ENCODE data around the gene CST9.

CST9 gene

GRCh38 chr20:23631226-23631822 lies 25.6 kb upstream of the CST9 start:
- Histone ChIP-seq H3K9me3 (ENCODE audit: control insufficient read depth in 5 of 5, low read length in 5 of 5) (no peaks in the 10 kb centered on the region), H3K9ac (ENCODE audit: low read length in 5 of 5) (no peak overlapping the region), H3K27ac (ENCODE audit: low read depth, low read length) (no peak overlapping the region), H3K4me1 (ENCODE audit: control insufficient read depth in 5 of 5, insufficient read depth in 5 of 5, low read length in 5 of 5) (peaks cover 11 to 69% (median 56%) of the 10 kb centered on the region in 5 donors), H3K4me3 (ENCODE audit: low read depth in 1 of 5, low read length in 5 of 5) (no peak overlapping the region), H3K27me3 (ENCODE audit: control insufficient read depth in 5 of 5, insufficient read depth in 4 of 5, low read length in 5 of 5) (no peaks in the 10 kb centered on the region), H3K36me3 (ENCODE audit: control insufficient read depth in 5 of 5, insufficient read depth in 5 of 5, low read length in 5 of 5) (peaks cover 0 to 37% (median 32%) of the 10 kb centered on the region in 5 donors)

DNA sequence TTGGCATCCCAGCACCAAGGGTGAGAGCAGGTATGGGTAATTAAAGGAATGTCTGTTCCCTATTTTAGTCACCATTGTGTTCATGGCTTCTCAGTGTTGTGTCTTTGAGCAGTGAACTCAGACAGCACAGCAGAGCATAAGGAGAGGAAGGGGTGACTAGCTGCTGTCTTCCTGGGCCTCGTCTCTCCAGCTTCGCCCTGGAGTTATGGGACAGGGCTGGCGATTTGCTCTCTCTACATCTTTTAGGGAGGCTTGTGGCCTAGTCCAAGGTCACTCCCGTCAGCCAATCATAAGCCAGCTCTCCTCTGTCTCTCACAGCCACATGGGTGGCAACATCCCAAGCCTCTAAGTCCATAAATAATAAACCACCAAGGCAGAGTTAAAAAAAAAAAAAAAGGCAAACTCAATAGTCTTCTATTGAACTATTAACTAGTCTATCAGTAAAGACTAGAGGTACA lies 24.7 kb upstream of the CST9 start:
- Histone ChIP-seq H3K4me3 (ENCODE audit: low read depth in 1 of 5, low read length in 5 of 5) (no peak overlapping the region), H3K9me3 (ENCODE audit: control insufficient read depth in 5 of 5, low read length in 5 of 5) (no peaks in the 10 kb centered on the region), H3K36me3 (ENCODE audit: control insufficient read depth in 5 of 5, insufficient read depth in 5 of 5, low read length in 5 of 5) (peaks cover 0 to 37% (median 32%) of the 10 kb centered on the region in 5 donors), H3K27ac (ENCODE audit: low read depth, low read length) (no peak overlapping the region), H3K4me1 (ENCODE audit: control insufficient read depth in 5 of 5, insufficient read depth in 5 of 5, low read length in 5 of 5) (peaks cover 5 to 69% (median 51%) of the 10 kb centered on the region in 5 donors), H3K9ac (ENCODE audit: low read length in 5 of 5) (no peak overlapping the region), H3K27me3 (ENCODE audit: control insufficient read depth in 5 of 5, insufficient read depth in 4 of 5, low read length in 5 of 5) (no peaks in the 10 kb centered on the region)

DNA sequence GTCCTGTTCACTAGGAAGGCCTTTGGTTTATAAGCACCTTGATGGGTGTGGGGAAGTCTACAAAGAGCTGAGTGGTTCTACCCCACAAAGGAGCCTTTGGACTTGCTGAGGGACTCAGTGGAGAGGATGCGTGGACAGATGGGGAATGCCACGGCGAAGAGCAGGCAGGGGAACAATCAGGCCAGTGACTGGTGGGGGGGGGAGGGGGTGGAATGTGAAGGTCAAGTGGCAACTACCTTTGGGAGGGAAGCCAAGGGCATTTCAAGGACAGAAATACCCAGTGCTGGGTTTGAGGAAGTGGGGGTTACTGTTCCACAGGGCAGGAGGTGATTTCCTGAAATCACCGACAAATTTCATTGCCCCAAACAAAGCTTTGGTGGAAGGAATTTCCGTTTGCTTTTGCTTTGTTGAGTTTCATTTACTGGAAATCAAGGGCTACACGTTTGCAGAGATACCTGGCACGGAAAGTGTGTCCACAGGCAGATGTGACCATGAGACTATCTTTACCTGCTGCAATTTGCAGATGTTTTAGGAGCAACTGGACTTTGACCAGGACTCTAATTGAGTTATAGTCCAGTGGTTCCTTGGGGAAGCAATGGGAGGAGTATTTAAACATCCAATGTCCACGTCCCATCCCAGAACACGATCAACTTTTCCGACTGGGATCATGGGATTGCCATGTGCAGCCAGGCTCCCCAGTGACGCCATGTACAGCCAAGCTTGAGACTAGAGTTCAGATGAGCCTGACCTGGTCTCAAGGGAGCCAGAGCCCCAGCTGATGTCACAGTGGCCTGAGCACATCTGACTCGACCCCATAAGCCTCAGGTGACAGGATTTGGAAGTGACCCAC lies 24.1 kb upstream of the CST9 start:
- peaks cover under 1 to 63% (median 45%) of the 10 kb centered on the region in 5 donors for H3K4me1 ChIP-seq (ENCODE audit: control insufficient read depth in 5 of 5, insufficient read depth in 5 of 5, low read length in 5 of 5)
- H3K36me3 ChIP-seq (ENCODE audit: control insufficient read depth in 5 of 5, insufficient read depth in 5 of 5, low read length in 5 of 5) = peaks cover 0 to 33% (median 30%) of the 10 kb centered on the region in 5 donors
- H3K4me3 ChIP-seq (ENCODE audit: low read depth in 1 of 5, low read length in 5 of 5) = no peak overlapping the region
- H3K27me3 ChIP-seq (ENCODE audit: control insufficient read depth in 5 of 5, insufficient read depth in 4 of 5, low read length in 5 of 5) = no peaks in the 10 kb centered on the region
- no peak overlapping the region for H3K9ac ChIP-seq (ENCODE audit: low read length in 5 of 5)
- no peak overlapping the region for H3K27ac ChIP-seq (ENCODE audit: low read depth, low read length)
- no peaks in the 10 kb centered on the region for H3K9me3 ChIP-seq (ENCODE audit: control insufficient read depth in 5 of 5, low read length in 5 of 5)

DNA sequence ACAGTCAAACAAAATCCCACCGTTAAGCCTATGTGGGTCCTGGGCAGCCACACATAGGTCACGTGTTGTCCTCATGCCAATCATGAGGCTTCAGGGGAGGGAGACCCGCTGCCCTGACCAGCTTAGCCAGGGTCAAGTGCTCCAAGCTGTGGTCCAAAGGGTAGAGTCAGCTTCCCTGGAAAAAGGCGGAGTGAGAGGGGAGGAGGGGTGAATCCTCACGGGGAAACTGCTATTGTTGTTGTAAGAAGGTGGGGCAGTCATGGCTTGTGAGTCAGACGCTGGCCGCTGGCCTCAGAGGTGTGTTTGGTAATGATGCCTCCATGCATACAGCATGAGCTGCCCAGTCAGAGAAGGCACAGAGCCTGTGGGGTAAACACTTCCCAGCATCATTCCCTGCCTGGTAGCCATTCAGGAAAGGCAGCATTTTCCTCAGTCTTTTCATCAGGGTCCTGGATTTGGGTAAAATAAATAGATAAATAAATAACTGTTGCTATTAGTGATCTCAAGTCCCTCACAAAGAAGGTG lies 23.4 kb upstream of the CST9 start:
- no peaks in the 10 kb centered on the region for H3K9me3 ChIP-seq (ENCODE audit: control insufficient read depth in 5 of 5, low read length in 5 of 5)
- peaks cover 0 to 57% (median 38%) of the 10 kb centered on the region in 5 donors for H3K4me1 ChIP-seq (ENCODE audit: control insufficient read depth in 5 of 5, insufficient read depth in 5 of 5, low read length in 5 of 5)
- no peak overlapping the region for H3K27ac ChIP-seq (ENCODE audit: low read depth, low read length)
- no peak overlapping the region for H3K9ac ChIP-seq (ENCODE audit: low read length in 5 of 5)
- peaks cover 0 to 26% (median 24%) of the 10 kb centered on the region in 5 donors for H3K36me3 ChIP-seq (ENCODE audit: control insufficient read depth in 5 of 5, insufficient read depth in 5 of 5, low read length in 5 of 5)
- H3K27me3 ChIP-seq (ENCODE audit: control insufficient read depth in 5 of 5, insufficient read depth in 4 of 5, low read length in 5 of 5) = no peaks in the 10 kb centered on the region
- H3K4me3 ChIP-seq (ENCODE audit: low read depth in 1 of 5, low read length in 5 of 5) = no peak overlapping the region

GRCh38 chr20:23628402-23629016 lies 22.8 kb upstream of the CST9 start:
- H3K9ac ChIP-seq (ENCODE audit: low read length in 5 of 5) = no peak overlapping the region
- no peaks in the 10 kb centered on the region for H3K9me3 ChIP-seq (ENCODE audit: control insufficient read depth in 5 of 5, low read length in 5 of 5)
- peaks cover 0 to 55% (median 42%) of the 10 kb centered on the region in 5 donors for H3K4me1 ChIP-seq (ENCODE audit: control insufficient read depth in 5 of 5, insufficient read depth in 5 of 5, low read length in 5 of 5)
- no peak overlapping the region for H3K4me3 ChIP-seq (ENCODE audit: low read depth in 1 of 5, low read length in 5 of 5)
- peaks cover 0 to 20% (median 19%) of the 10 kb centered on the region in 5 donors for H3K36me3 ChIP-seq (ENCODE audit: control insufficient read depth in 5 of 5, insufficient read depth in 5 of 5, low read length in 5 of 5)
- no peak overlapping the region for H3K27ac ChIP-seq (ENCODE audit: low read depth, low read length)
- H3K27me3 ChIP-seq (ENCODE audit: control insufficient read depth in 5 of 5, insufficient read depth in 4 of 5, low read length in 5 of 5) = no peaks in the 10 kb centered on the region

DNA sequence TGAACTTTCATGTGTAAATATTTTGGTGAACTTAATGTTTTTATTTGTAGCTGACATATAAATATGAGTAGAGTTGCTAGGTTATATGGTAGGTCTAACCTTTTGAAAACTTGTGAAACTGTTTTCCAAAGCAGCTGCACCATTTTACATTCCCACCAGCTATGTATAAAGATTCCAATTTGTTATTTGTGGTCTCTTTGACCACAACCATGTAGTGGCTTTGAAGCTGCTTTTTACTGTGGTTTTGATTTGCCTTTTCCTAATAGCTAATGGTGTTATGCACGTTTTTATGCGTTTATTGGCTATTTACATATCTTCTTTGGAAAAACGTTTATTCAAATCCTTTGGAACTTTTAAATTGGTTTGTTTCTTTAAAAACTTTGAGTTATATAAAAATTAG lies 21.8 kb upstream of the CST9 start:
- H3K4me1 ChIP-seq (ENCODE audit: control insufficient read depth in 5 of 5, insufficient read depth in 5 of 5, low read length in 5 of 5) = peaks cover 7 to 52% (median 41%) of the 10 kb centered on the region in 5 donors
- no peak overlapping the region for H3K9ac ChIP-seq (ENCODE audit: low read length in 5 of 5)
- no peaks in the 10 kb centered on the region for H3K9me3 ChIP-seq (ENCODE audit: control insufficient read depth in 5 of 5, low read length in 5 of 5)
- H3K27me3 ChIP-seq (ENCODE audit: control insufficient read depth in 5 of 5, insufficient read depth in 4 of 5, low read length in 5 of 5) = no peaks in the 10 kb centered on the region
- H3K4me3 ChIP-seq (ENCODE audit: low read depth in 1 of 5, low read length in 5 of 5) = no peak overlapping the region
- no peak overlapping the region for H3K27ac ChIP-seq (ENCODE audit: low read depth, low read length)
- H3K36me3 ChIP-seq (ENCODE audit: control insufficient read depth in 5 of 5, insufficient read depth in 5 of 5, low read length in 5 of 5) = peaks cover 0 to 10% (median 8%) of the 10 kb centered on the region in 5 donors

GRCh38 chr20:23626040-23626620 lies 20.4 kb upstream of the CST9 start:
- Histone ChIP-seq H3K27ac (ENCODE audit: low read depth, low read length) (no peak overlapping the region), H3K9ac (ENCODE audit: low read length in 5 of 5) (no peak overlapping the region), H3K4me1 (ENCODE audit: control insufficient read depth in 5 of 5, insufficient read depth in 5 of 5, low read length in 5 of 5) (peaks cover 7 to 49% (median 44%) of the 10 kb centered on the region in 5 donors), H3K4me3 (ENCODE audit: low read depth in 1 of 5, low read length in 5 of 5) (no peak overlapping the region), H3K27me3 (ENCODE audit: control insufficient read depth in 5 of 5, insufficient read depth in 4 of 5, low read length in 5 of 5) (no peaks in the 10 kb centered on the region), H3K36me3 (ENCODE audit: control insufficient read depth in 5 of 5, insufficient read depth in 5 of 5, low read length in 5 of 5) (no peaks in the 10 kb centered on the region), H3K9me3 (ENCODE audit: control insufficient read depth in 5 of 5, low read length in 5 of 5) (no peaks in the 10 kb centered on the region)

DNA sequence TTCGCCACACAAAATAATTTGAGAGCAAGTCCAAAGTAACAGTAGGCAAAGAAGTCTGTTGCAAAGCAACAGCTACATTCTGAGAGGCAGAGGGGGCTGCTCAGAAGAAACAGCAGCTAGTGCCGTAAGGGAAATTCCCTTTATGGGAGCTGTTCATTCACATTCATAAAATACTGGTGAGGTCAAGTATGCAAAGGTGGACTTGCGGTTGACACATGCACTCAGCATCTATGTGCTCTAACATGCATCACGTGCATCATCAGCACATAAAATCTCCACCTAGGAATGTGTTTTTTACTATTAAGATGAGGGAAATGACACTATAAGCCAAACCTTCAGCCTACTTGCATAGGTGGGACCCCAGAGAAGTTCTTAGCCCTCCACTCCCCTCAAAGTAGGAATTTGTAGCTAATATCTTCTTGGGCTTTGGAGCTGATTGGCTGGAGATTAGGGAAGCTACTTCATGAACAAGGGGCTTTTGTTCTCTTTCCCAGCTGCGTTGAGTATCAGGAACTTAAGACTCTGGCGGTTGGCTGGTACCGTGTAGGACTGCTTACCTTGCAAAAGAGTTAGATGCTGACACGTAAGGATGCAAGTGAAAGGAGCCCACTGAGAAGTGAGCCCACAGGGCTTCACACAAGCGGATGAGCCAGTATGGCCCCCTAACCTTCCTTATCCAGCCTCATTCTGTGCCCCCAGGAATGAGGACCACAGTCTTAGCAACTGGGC lies 19.7 kb upstream of the CST9 start:
- Histone ChIP-seq H3K4me1 (ENCODE audit: control insufficient read depth in 5 of 5, insufficient read depth in 5 of 5, low read length in 5 of 5) (peaks cover 7 to 47% (median 44%) of the 10 kb centered on the region in 5 donors), H3K27ac (ENCODE audit: low read depth, low read length) (no peak overlapping the region)

DNA sequence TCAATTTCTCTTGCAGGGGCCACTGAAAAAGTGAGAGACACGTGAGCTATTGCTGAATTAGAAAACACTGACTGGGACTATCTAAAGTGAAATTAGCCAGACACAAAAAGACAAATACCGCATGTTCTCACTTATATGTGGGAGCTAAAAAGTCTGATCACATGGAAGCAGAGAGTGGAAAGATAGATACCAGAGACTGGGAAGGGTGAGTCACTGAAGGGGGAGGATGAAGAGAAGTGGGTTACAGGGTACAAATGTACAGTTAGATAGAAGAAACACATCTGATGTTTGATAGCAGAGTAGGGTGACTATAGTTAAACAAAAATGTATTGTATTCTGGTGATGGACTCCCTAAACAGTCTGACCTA lies 18.6 kb upstream of the CST9 start:
- no peak overlapping the region for H3K9ac ChIP-seq (ENCODE audit: low read length in 5 of 5)
- H3K9me3 ChIP-seq (ENCODE audit: control insufficient read depth in 5 of 5, low read length in 5 of 5) = no peaks in the 10 kb centered on the region
- H3K4me1 ChIP-seq (ENCODE audit: control insufficient read depth in 5 of 5, insufficient read depth in 5 of 5, low read length in 5 of 5) = peaks cover 7 to 36% (median 33%) of the 10 kb centered on the region in 5 donors
- no peaks in the 10 kb centered on the region for H3K36me3 ChIP-seq (ENCODE audit: control insufficient read depth in 5 of 5, insufficient read depth in 5 of 5, low read length in 5 of 5)
- no peak overlapping the region for H3K27ac ChIP-seq (ENCODE audit: low read depth, low read length)
- H3K4me3 ChIP-seq (ENCODE audit: low read depth in 1 of 5, low read length in 5 of 5) = no peak overlapping the region
- no peaks in the 10 kb centered on the region for H3K27me3 ChIP-seq (ENCODE audit: control insufficient read depth in 5 of 5, insufficient read depth in 4 of 5, low read length in 5 of 5)

More for the DNA sequence above, 19.7 kb upstream of the CST9 start:
- H3K9ac ChIP-seq (ENCODE audit: low read length in 5 of 5) = no peak overlapping the region
- H3K9me3 ChIP-seq (ENCODE audit: control insufficient read depth in 5 of 5, low read length in 5 of 5) = no peaks in the 10 kb centered on the region
- no peaks in the 10 kb centered on the region for H3K27me3 ChIP-seq (ENCODE audit: control insufficient read depth in 5 of 5, insufficient read depth in 4 of 5, low read length in 5 of 5)
- H3K36me3 ChIP-seq (ENCODE audit: control insufficient read depth in 5 of 5, insufficient read depth in 5 of 5, low read length in 5 of 5) = no peaks in the 10 kb centered on the region
- H3K4me3 ChIP-seq (ENCODE audit: low read depth in 1 of 5, low read length in 5 of 5) = no peak overlapping the region

Data from subcutaneous abdominal adipose tissue (tissue), 5 donors.